ENCODE measurements around the gene LRP1B.
A peak's percentile ranks its signal among the peaks of the same experiment; 100 is the strongest.

Gene LRP1B

DNA sequence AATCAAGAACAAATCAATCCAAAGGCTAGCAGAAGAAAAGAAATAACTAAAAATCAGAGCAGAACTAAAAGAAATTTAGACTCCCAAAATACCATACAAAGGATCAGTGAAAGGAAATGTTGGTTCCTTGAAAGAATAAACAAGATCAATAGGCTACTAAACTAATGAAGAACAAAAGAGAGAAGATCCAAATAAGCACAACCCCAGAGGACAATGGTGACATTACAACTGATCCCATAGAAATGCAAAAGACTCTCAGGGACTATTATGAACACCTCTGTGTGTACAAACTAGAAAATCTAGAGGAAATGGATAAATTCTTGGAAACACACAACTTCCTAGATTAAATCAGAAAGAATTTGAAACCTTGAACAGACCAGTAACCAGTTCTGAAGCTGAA lies 1186.9 kb downstream of the LRP1B start:
- DNase-seq (ENCODE audit: extremely low read depth, low read depth) = no peak
- TF ChIP-seq, protein P1, sequence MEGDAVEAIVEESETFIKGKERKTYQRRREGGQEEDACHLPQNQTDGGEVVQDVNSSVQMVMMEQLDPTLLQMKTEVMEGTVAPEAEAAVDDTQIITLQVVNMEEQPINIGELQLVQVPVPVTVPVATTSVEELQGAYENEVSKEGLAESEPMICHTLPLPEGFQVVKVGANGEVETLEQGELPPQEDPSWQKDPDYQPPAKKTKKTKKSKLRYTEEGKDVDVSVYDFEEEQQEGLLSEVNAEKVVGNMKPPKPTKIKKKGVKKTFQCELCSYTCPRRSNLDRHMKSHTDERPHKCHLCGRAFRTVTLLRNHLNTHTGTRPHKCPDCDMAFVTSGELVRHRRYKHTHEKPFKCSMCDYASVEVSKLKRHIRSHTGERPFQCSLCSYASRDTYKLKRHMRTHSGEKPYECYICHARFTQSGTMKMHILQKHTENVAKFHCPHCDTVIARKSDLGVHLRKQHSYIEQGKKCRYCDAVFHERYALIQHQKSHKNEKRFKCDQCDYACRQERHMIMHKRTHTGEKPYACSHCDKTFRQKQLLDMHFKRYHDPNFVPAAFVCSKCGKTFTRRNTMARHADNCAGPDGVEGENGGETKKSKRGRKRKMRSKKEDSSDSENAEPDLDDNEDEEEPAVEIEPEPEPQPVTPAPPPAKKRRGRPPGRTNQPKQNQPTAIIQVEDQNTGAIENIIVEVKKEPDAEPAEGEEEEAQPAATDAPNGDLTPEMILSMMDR (IDR thresholded peaks at IDR 0.05; ENCODE audit: low read depth, low read length) = no peak

DNA sequence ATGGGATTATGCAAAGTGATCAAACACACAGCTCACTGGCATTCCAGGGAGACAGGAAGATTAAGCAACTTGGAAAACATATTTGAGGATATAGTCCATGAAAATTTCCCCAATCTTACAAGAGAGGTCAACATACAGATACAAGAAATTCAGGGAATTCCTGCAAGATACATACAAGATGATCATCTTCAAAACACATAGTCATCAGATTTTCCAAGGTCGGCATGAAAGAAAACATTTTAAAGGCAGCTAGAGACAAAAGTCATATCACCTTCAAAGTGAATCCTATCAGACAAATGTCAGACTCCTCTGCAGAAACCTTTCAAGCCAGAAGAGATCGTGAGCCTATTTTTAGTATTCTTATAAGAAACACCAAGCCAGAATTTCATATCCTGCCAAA lies 1188.5 kb downstream of the LRP1B start:
- DNase-seq (ENCODE audit: extremely low read depth, low read depth) = no peak
- TF ChIP-seq, protein P1 (IDR thresholded peaks at IDR 0.05; ENCODE audit: low read depth, low read length) = no peak

DNA sequence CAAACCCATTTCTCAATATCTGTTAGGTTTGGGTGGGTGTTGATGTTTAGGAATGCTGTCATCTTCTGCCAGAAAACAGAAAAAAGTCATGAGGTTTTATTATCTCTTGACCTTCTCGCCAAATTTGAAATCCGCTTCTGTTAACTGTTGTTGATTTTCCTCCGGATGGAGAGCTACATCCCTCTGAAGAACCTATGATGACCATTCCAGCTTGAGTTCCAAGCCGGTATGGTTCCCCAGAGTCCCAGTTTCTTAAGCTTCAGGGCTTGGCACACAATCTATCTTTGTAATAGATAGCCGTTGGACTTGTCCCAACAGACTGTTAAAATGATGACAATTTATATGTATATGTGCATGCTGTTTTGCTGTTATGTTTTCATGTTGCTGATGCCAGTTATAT lies 1201.0 kb downstream of the LRP1B start:
- peak; percentile 0 for DNase-seq (ENCODE audit: extremely low read depth, low read depth)
- TF ChIP-seq, protein P1 (IDR thresholded peaks at IDR 0.05; ENCODE audit: low read depth, low read length) = no peak

DNA sequence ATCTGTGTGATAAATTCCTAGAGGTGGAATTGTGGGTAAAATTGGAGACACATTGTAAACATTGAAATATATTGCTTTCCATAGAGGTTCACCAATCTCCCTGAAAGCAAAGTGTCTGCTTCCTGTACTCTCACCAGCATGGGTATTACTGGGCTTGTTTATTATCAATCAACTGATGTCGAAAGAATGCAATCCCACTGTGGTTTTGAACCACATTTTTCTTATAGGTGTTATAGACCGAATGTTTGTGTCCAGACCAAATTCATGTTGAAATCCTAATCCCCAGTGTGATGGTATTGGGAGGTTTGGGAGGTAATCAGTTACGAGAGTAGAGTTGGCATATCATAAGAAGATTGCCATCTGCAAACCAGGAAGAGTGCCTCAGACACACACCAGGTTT lies 1212.4 kb downstream of the LRP1B start:
- TF ChIP-seq, protein P1 (IDR thresholded peaks at IDR 0.05; ENCODE audit: low read depth, low read length) = no peak
- no peak for DNase-seq (ENCODE audit: extremely low read depth, low read depth)

DNA sequence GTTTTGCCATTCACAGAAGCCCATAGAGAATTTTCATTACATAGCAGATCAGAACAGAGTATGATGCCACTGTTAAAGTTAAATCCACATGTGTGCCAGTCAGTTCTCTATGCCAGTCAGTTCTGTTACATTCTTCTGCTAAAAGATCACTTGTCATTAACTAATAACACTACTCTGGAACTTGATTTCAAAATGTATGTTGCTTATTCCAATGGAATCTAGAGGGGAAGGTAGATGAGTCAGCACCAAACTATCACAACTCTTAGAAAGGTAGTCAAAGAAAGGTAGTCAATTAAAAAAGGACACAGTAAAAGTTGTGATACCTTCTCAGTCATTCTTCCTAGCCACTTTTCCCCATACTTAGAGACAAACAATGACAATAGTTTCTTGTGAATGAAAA lies 1214.4 kb downstream of the LRP1B start:
- DNase-seq (ENCODE audit: extremely low read depth, low read depth) = no peak

DNA sequence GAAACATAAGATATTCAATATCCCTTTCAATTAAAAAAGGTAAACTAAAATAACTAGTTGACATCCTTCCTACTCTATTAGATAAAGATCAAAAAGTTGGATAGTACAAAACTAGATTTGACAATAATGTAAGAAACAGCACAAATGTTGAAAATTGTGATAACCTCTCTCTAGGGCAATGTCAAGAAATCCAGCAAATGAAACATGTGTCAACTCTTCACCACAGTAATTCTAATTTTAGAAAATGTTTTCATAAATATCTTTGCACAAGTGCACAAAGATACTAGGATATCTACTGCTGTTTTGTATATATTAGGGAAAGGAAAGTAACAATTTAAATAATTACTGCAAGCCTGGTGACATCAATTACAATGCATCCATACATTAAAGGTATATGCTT lies 1220.1 kb downstream of the LRP1B start:
- DNase-seq (ENCODE audit: extremely low read depth, low read depth) = no peak
- TF ChIP-seq, protein P1 (IDR thresholded peaks at IDR 0.05; ENCODE audit: low read depth, low read length) = no peak

More for the DNA sequence above, 1214.4 kb downstream of the LRP1B start:
- TF ChIP-seq, protein P1 (IDR thresholded peaks at IDR 0.05; ENCODE audit: low read depth, low read length) = no peak

DNA sequence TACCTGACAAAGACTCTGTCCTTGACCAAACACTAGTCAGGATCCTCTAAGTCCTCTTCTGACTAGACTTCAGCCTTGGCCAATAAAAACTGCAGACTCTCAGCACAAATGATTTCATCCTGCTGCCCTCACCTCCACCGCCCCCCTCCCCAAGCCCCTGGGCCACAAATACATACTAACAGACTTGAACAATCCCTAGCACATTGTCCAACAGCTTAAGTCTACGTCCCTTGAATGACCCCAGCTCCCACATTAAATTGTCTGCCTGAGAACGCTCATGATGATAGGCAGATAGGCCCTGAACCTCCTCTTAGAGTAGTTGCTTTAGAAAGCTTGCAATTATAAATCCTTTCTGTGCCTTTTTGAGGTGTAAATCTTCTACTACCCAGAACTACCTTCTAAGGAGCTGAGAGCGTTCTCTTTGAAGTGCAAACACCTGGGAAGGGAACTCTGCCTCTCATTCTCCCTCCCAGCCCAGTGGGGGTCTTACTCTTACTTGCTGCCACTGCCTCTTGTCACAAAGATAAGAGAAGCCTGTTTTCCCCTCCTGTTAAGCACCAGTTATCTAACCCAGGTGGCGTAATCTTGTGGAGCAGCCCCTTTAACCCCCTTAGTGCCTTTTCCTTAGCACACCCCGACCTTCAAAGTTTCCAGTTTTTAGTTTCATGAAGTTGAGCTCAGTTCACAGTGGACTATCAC lies 1225.6 kb downstream of the LRP1B start:
- TF ChIP-seq, protein P1 (IDR thresholded peaks at IDR 0.05; ENCODE audit: low read depth, low read length) = no peak
- no peak for DNase-seq (ENCODE audit: extremely low read depth, low read depth)

Measured in AG09319 (cell line).